CD4-positive, alpha-beta T cell treated with Interleukin-2 at 100 ng/mL for 4 hours (primary cell): Measurements from ENCODE around the gene TMEM179B.
A peak's percentile ranks its signal among the peaks of the same experiment; 100 is the strongest.
"Not testable (repeated sequence)": the region's sequence is repeated elsewhere in the genome, so short reads cannot be mapped to it uniquely, and the experiment has no call there.

ENCODE experiments used
- DNase-seq: peaks from one replicate; pipeline ENCODE4 v3.0.0-alpha.2; 2020; ENCODE audit warnings: low spot score

The TMEM179B gene

GRCh38 chr11:62787005-62787759 lies at the start of gene TMEM179B:
Gene TMEM179B, plus strand, starts transcription at chr11:62787402. Its CDS starts 30 bp downstream, at chr11:62787432.
- DNase-seq = peak; percentile 99

DNA sequence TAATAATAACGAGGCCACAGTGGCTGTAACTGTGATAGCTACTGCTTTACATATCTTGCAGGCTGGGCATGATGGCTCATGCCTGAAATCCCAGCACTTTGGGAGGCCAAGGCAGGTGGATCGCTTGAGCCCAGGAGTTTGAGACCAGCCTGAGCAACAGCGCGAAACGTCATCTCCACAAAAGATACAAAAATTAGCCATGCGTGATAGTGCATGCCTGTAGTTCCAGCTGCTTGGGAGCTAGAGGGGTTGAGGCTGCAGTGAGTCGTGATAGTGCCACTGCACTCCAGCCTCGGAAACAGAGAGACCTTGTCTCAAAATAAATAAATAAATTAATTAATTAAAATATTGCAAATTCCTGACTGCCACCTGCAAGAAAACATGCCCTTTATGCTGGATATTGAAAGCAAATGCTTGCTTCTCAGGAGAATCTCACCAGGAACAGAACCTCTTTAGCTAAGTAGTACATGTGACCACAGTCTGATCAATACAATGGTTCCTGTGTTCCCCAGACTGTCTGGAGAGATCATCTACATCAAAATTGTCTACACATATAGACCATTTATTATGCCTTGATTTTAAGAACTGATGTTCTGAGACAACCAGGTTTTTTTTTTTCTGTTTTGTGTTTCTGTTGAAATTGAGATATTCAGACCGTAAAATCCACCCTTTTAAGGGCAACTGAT lies 39.6 kb upstream of the TMEM179B start:
- no peak for DNase-seq

DNA sequence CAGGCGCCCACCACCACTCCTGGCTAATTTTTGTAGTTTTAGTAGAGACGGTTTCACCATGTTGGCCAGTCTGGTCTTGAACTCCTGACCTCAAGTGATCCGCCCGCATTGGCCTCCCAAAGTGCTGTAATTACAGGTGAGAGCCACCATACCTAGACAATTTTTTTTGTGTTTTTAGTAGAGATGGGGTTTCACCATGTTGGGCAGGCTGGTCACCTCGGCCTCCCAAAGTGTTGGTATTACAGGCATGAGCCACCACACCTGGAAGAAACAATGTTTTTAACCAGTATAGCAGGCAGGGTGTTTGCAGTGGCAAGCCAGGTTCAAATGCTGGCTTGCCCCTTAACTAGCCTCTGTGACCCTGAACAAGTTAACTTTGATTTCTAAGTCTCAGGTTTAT lies 37.3 kb upstream of the TMEM179B start:
- not testable (repeated sequence) for DNase-seq

- no peak for DNase-seq
These were observed 34.9 kb upstream of the TMEM179B start for GRCh38 chr11:62752177-62752785.

- no peak for DNase-seq
These were observed 34.0 kb upstream of the TMEM179B start for GRCh38 chr11:62752994-62753735.

- DNase-seq = peak; percentile 99
These were observed 33.2 kb upstream of the TMEM179B start, which contains the start of gene ZBTB3 for GRCh38 chr11:62753736-62754603. Gene ZBTB3, minus strand, starts transcription at chr11:62754160. Its CDS starts 496 bp downstream, at chr11:62753664.

- no peak for DNase-seq
These were observed 32.1 kb upstream of the TMEM179B start for GRCh38 chr11:62755086-62755615.

DNA sequence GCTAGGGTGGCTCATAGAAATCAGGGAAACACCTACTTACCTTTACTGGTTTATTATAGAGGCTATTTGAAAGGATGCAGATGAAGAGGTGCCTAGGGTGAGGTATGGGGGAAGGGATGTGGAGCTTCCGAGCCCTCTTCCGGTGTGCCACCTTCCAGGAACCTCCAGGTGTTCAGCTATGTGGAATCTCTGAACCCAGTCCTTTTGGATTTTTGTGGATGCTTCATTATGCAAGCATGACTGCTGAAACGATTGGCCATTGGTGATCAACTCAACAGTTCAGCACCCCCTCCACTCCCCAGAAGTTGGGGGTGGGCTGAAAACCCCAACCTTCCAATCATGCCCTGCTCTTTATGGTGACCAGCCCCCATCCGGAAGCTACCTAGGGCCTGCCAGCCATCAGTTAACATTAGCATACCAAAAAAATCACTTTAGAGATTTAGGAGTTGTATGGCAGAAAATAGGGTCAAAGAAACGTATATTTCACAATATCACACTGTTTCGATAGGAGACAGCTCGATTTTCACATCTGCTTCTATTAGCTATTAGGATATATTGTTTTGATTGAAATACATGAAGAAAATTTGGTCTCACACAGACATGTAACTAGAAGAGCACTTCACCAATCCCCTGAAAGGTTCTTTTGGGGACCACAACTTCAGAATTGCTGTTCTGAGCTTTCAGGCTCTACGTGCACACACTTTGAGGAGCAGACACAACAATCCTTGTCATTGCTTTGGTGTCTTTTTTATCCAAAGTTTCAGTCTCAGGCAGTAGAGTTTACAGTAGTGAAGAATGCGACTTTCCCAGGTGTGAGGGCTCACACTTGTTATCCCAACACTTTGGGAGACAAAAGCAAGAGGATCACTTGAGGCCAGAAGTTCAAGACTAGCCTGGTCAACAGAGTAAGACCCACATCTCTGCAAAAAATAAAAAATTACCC lies 29.1 kb upstream of the TMEM179B start:
- DNase-seq = no peak

GRCh38 chr11:62760867-62761227 lies 26.4 kb upstream of the TMEM179B start:
- DNase-seq = not testable (repeated sequence)

DNA sequence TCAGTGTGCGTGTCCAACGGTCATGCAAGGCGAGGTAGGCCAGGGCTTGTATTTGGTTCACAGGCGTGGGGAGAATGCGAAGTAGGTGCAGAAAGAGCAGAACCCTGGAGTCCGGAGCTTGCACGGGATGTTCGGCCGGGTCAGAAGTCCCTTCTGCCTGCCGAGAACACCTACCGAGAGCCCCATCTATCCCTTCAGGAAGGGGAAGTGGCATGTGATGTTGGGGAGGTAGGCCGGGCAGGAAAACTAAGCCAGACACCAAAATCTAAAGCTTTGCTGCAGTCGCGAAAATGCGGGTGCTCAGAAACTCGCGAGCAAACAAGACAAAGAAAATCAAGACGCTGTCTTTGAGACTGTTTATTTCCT lies 16.4 kb upstream of the TMEM179B start:
- no peak for DNase-seq

DNA sequence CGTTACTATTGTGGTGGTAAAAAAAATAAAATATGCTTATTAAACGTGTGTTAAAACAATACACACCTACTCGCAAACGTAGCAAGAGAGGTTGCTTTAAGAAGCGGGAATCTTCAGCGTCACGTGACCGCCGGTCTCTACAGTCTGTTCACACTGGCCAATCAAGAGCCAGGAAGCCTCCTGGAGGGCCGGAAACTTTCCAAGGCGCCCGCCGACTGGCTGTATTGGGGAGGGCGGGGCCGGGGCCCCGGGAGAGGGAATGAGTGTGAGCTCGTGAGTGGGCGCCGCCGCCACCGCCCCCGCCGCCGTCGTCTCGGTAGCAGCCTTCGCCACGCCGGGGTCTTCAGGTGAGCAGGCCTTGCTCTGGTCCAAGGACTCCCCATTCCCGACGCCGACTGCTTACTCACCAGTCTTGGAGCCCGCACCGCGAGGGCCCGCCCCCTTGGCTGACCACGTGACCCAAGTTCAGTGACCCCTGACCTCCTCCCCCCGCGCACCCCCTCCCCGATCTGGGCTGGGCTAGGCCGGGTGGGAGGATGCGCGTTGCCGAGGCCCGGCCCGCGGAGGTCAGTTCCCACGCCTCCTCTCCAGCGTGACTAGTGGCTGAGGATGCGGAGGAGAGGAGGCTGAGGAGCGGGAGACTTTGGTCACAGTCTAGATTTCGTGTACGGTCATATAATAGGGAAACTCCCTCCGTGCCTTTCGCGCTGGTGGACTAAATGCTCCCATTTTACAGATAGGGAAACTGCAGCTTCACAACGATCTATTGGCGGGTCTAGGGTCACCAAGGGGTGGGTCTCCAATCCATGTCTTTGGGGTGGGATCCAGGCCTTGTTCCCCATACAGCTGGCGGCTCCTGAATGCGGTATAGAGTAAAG lies 15.8 kb upstream of the TMEM179B start, which contains the start of gene TAF6L:
Gene TAF6L, plus strand, starts transcription at position 253 of the 878 bp plus-strand sequence. CDS start 4,388 bp downstream, outside the sequence.
- DNase-seq = peak; percentile 92

- no peak for DNase-seq
These were observed 12.8 kb upstream of the TMEM179B start for GRCh38 chr11:62774407-62774806.

DNA sequence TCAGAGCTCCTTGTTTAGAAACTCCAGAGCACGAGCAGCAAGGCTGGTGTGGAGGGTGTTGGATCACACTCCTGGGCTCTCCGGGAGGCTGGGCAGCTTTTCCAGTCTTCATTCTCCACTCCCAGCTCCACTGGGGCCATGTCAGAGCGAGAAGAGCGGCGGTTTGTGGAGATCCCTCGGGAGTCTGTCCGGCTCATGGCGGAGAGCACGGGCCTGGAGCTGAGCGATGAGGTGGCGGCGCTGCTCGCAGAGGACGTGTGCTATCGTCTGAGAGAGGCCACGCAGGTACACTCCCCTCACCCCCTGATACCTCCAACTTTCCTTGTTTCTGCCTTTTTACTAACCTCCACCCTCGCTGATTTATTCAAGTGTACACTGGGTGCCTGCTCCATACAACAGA lies 11.6 kb upstream of the TMEM179B start:
- DNase-seq = no peak

GRCh38 chr11:62777389-62777788 lies 9.8 kb upstream of the TMEM179B start:
- DNase-seq = no peak

DNA sequence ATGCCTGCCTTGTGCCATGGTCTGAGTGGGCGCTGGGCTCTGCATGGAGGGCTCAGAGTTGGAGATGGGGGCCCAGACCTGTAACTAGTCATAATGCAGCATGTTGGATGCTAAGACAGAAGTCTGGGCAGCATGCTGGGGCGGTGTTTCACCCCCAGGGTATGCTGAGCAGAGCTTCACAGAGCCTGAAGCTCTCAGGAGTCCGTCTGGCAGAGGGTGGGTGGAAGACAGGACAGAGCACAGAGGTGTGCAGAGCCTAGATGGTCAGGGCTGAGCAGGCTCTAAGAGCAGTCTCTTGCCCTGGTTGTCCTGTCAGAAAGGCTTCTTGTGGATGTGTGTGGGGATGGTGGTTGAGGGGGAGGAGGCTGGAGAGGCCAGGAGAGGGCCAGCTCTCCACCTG lies 8.8 kb upstream of the TMEM179B start:
- no peak for DNase-seq

- no peak for DNase-seq
These were observed 4.4 kb upstream of the TMEM179B start for GRCh38 chr11:62782753-62783152.

GRCh38 chr11:62786318-62787004 lies 741 bp upstream of the TMEM179B start:
- DNase-seq = peak; percentile 87

DNA sequence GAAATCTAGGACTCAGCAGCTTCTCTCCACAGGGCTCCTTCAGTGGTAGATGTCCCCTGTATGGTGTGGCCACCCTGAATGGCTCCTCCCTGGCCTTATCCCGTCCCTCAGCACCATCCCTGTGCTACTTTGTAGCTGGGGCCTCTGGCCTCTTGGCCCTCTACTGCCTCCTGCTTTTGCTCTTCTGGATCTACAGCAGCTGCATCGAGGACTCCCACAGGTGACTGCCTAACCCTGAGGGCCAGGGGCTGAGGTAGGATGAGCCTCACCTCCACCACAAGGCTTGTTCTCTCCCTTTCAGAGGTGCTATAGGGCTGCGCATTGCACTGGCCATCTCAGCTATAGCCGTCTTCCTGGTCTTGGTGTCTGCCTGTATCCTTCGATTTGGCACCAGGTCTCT lies 1.8 kb downstream of the TMEM179B start:
- no peak for DNase-seq
